ENCODE data around the gene HOMER2.

The HOMER2 gene

GRCh38 chr15:82890995-82891390, 61.5 kb downstream of the HOMER2 start:
- TF ChIP-seq CTCF (conservative IDR thresholded peaks at IDR 0.05; ENCODE audit: low read depth, low read length), result no peak

GRCh38 chr15:82890338-82890994, 62.1 kb downstream of the HOMER2 start:
- TF ChIP-seq CTCF (conservative IDR thresholded peaks at IDR 0.05; ENCODE audit: low read depth, low read length), result no peak
- DNase-seq (ENCODE audit: low read depth), result peak; percentile 4

More at GRCh38 chr15:82890995-82891390, 61.5 kb downstream of the HOMER2 start:
- no peak for DNase-seq (ENCODE audit: low read depth)
- H3K4me3 ChIP-seq (ENCODE audit: low read depth, low read length), result no peak overlapping the region

GRCh38 chr15:82882273-82882928, 70.1 kb downstream of the HOMER2 start:
- no peak for DNase-seq (ENCODE audit: low read depth)
- no peak overlapping the region for H3K4me3 ChIP-seq (ENCODE audit: low read depth, low read length)
- TF ChIP-seq CTCF (conservative IDR thresholded peaks at IDR 0.05; ENCODE audit: low read depth, low read length), result no peak

More at GRCh38 chr15:82890338-82890994, 62.1 kb downstream of the HOMER2 start:
- H3K4me3 ChIP-seq (ENCODE audit: low read depth, low read length), result no peak overlapping the region

- H3K4me3 ChIP-seq (ENCODE audit: low read depth, low read length), result no peak overlapping the region
- TF ChIP-seq CTCF (conservative IDR thresholded peaks at IDR 0.05; ENCODE audit: low read depth, low read length), result no peak
- no peak for DNase-seq (ENCODE audit: low read depth)
Measured at GRCh38 chr15:82881747-82882146, 70.8 kb downstream of the HOMER2 start.

- TF ChIP-seq CTCF (conservative IDR thresholded peaks at IDR 0.05; ENCODE audit: low read depth, low read length), result no peak
- no peak overlapping the region for H3K4me3 ChIP-seq (ENCODE audit: low read depth, low read length)
- DNase-seq (ENCODE audit: low read depth), result no peak
Measured at GRCh38 chr15:82880704-82881103, 71.8 kb downstream of the HOMER2 start.

GRCh38 chr15:82878325-82878724, 74.2 kb downstream of the HOMER2 start:
- TF ChIP-seq CTCF (conservative IDR thresholded peaks at IDR 0.05; ENCODE audit: low read depth, low read length), result no peak
- H3K4me3 ChIP-seq (ENCODE audit: low read depth, low read length), result no peak overlapping the region
- no peak for DNase-seq (ENCODE audit: low read depth)

- no peak for TF ChIP-seq CTCF (conservative IDR thresholded peaks at IDR 0.05; ENCODE audit: low read depth, low read length)
- no peak for DNase-seq (ENCODE audit: low read depth)
- H3K4me3 ChIP-seq (ENCODE audit: low read depth, low read length), result no peak overlapping the region
Measured at GRCh38 chr15:82877825-82878224, 74.7 kb downstream of the HOMER2 start.

All from choroid plexus epithelial cell (primary cell).